ENCODE results near the gene GALNT14. TPM values are rescaled to one million over a fixed set of nuclear protein-coding genes. Genes with fewer than 3 reads are reported as not detected.

Gene GALNT14
- total and polyA plus RNA-seq, 2 of the 8 experiments (the other 6 are each of a cell fraction or from before 2014, with no cell fraction given), result 13.0 to 13.7 TPM

GRCh38 chr2:31008561-31009114, 129.6 kb downstream of the GALNT14 start:
- POLR2A ChIA-PET (ENCODE audit: partially characterized antibody), result no interaction called here
- H2AFZ ChIP-seq (ENCODE audit: low read length), result no peak overlapping the region
- no peak overlapping the region for H2AK5ac ChIP-seq (ENCODE audit: low read depth, low read length)
- WGBS, 2 experiments (ENCODE audit: extremely low coverage in 1 of 2, insufficient coverage in 1 of 2, insufficient read length in 1 of 2, insufficient replicate concordance in 2 of 2, low coverage in 1 of 2, low lambda C conversion rate in 2 of 2, missing lambda C conversion rate in 1 of 2), result 86% methylated on average over 12 of the region's 12 CpGs; no CpG with 5 or more reads in 1 of the 2 experiments
- H3K27ac ChIP-seq (ENCODE audit: low read depth, low read length), result no peak overlapping the region
- FAIRE-seq, result no peak
- no peak overlapping the region for H2BK20ac ChIP-seq (ENCODE audit: low read length)
- H2BK5ac ChIP-seq (ENCODE audit: low read depth, low read length), result no peak overlapping the region
- H3K27me3 ChIP-seq (replicated peaks in 1 of 4; ENCODE audit: control insufficient read depth in 3 of 4, extremely low read depth in 1 of 4, insufficient read depth in 3 of 4, low read length in 3 of 4), result no peaks in the 10 kb centered on the region
- H4K20me1 ChIP-seq (replicated peaks in 1 of 2; ENCODE audit: control insufficient read depth in 1 of 2, insufficient read depth in 2 of 2, low read length in 2 of 2), result no peaks in the 10 kb centered on the region
- H3K4me1 ChIP-seq (replicated peaks in 1 of 4; ENCODE audit: control insufficient read depth in 3 of 4, insufficient read depth in 4 of 4, low read length in 3 of 4), result peaks cover 2 to 4% (median 3%) of the 10 kb centered on the region in 4 experiments; a peak in 3 of 7 replicates
- no peak overlapping the region for H2BK15ac ChIP-seq (ENCODE audit: low read length)
- no peak overlapping the region for H2BK12ac ChIP-seq (ENCODE audit: low read depth, low read length)
- no peak overlapping the region for H3K4me3 ChIP-seq (ENCODE audit: extremely low read depth in 1 of 4, insufficient read depth in 2 of 4, low read depth in 3 of 4, low read length in 4 of 4)
- no peak overlapping the region for H3K4me2 ChIP-seq (ENCODE audit: insufficient read depth in 1 of 2, low read depth in 2 of 2, low read length in 2 of 2)
- H3K9me3 ChIP-seq (ENCODE audit: insufficient read depth in 2 of 2, low read depth in 1 of 2, low read length in 1 of 2), result no peaks in the 10 kb centered on the region
- no peak overlapping the region for H4K5ac ChIP-seq (ENCODE audit: insufficient read length, low read depth, low read length)
- no peak overlapping the region for H3K18ac ChIP-seq (ENCODE audit: extremely low read depth, low read length)
- no peak for DNase-seq (ENCODE audit: low read depth in 1 of 2, low spot score in 2 of 2)
- no peak overlapping the region for H3K9ac ChIP-seq (replicated peaks in 1 of 4; ENCODE audit: extremely low read depth in 1 of 4, low read depth in 3 of 4, low read length in 3 of 4)
- H4K91ac ChIP-seq (replicated peaks; ENCODE audit: insufficient read length, low read length), result no peak overlapping the region
- H2BK120ac ChIP-seq (replicated peaks; ENCODE audit: low read depth, low read length), result no peak overlapping the region
- no peak overlapping the region for H3K14ac ChIP-seq (ENCODE audit: insufficient read length)
- H3K23ac ChIP-seq (ENCODE audit: insufficient read length), result no peak overlapping the region
- H3K23me2 ChIP-seq (ENCODE audit: low read depth, low read length), result no peaks in the 10 kb centered on the region
- no peaks in the 10 kb centered on the region for H3K79me1 ChIP-seq (ENCODE audit: low read depth, low read length)
- H3K79me2 ChIP-seq (ENCODE audit: control insufficient read depth in 1 of 2, insufficient read depth in 2 of 2, low read length in 2 of 2), result no peaks in the 10 kb centered on the region
- no peaks in the 10 kb centered on the region for H3K36me3 ChIP-seq (ENCODE audit: control insufficient read depth in 2 of 4, insufficient read depth in 4 of 4, low read length in 3 of 4)
- no peak overlapping the region for H3K4ac ChIP-seq (replicated peaks; ENCODE audit: insufficient read length, low read depth, low read length)
- no peak overlapping the region for H3K56ac ChIP-seq (replicated peaks; ENCODE audit: insufficient read length, low read depth, low read length)
- CTCF ChIA-PET (ENCODE audit: partially characterized antibody), result no interaction called here
- H4K8ac ChIP-seq (ENCODE audit: extremely low read depth, insufficient read depth, low read length), result no peak overlapping the region

All from H1 (cell line).